IPS-18c (cell line): Measurements from ENCODE around the gene CLEC4A.
"Not testable (repeated sequence)": the region's sequence is repeated elsewhere in the genome, so short reads cannot be mapped to it uniquely, and the experiment has no call there.

Source experiments
- H3K4me3 ChIP-seq: 2 replicates; pipeline ENCODE4 v1.7.0; 2013; ENCODE audit warnings: low read depth, mild to moderate bottlenecking, low read length, moderate library complexity; ENCODE audit not compliant: insufficient read depth
- H3K9me3 ChIP-seq: one replicate; pipeline ENCODE4 v1.6.1; 2013; ENCODE audit warnings: mild to moderate bottlenecking, low read length, moderate library complexity; ENCODE audit not compliant: control insufficient read depth, insufficient read depth

Gene CLEC4A

DNA sequence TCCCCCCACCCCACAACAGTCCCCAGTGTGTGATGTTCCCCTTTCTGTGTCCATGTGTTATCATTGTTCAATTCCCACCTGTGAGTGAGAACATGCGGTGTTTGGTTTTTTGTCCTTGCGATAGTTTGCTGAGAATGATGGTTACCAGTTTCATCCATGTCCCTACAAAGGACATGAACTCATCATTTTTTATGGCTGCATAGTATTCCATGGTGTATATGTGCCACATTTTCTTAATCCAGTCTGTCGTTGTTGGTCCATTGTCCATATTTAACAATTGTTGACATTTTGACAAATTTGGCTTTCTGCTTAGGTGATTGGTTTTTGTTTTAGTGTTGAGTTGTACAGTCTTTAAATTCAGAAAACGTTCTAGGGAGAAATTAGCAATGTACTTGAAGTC, 10.3 kb upstream of the CLEC4A start:
- not testable (repeated sequence) for H3K9me3 ChIP-seq, H3K4me3 ChIP-seq

DNA sequence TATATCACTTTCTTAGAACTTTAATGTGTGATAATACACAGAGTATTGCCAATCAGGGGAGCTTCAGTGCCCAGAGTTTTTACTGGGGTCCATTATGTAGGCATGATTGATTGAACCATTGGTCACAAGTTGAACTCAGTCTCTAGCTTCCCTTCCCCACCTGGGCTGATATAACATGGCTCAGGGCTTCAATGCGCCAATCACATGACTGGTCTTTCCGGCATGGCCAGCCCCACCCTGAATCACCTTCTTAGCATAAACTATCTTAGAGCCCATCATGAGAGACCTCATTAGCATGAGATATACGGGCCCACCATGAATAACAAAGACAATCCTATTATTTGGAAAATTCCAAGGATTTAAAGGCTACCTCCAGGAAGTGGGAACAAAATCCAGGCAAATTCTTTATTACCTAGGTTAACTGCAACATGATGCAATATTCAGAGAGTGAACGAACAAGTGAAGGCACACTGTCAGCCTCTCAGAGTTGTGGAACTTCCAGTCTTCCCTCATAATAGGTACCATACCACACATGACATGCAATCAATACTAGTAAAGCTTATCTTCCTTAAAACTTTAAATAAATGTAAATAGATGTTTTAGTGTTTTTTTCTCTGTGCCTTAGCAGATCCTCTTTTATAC, 3.2 kb upstream of the CLEC4A start:
- no peak overlapping the region for H3K4me3 ChIP-seq
- no peaks in the 10 kb centered on the region for H3K9me3 ChIP-seq

GRCh38 chr12:8127138-8127537, 3.7 kb downstream of the CLEC4A start:
- Histone ChIP-seq H3K4me3 (no peak overlapping the region), H3K9me3 (peaks cover 3% of the 10 kb centered on the region)

- H3K4me3 ChIP-seq, H3K9me3 ChIP-seq: not testable (repeated sequence)
Measured at GRCh38 chr12:8133636-8134397, 10.4 kb downstream of the CLEC4A start.

DNA sequence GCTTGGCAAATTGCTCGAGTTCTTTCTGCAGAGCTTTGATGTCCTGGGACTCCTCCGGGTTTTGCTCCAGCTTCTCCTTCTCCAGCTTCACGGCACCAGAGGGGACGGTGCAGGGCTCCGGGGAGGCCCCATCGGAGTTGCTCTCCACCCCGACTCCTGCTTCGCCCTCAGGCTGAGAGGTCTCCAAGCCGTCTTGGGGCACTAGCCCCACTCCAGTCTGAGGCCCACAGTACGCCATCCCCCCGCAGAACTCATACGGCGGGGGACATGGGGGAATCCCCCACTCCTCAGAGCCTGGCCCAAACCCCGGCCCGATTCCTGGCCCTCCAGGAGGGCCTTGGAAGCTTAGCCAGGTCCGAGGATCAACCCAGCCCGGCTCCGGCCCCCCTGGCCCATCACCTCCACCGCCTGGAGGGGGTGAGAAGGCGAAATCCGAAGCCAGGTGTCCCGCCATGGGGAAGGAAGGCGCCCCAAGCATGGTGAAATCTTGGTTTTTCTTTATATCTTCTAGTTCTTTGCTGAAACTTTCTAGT, 11.0 kb downstream of the CLEC4A start:
- H3K4me3 ChIP-seq, H3K9me3 ChIP-seq: not testable (repeated sequence)

GRCh38 chr12:8141647-8142046, 18.2 kb downstream of the CLEC4A start:
- H3K4me3 ChIP-seq, H3K9me3 ChIP-seq: not testable (repeated sequence)

DNA sequence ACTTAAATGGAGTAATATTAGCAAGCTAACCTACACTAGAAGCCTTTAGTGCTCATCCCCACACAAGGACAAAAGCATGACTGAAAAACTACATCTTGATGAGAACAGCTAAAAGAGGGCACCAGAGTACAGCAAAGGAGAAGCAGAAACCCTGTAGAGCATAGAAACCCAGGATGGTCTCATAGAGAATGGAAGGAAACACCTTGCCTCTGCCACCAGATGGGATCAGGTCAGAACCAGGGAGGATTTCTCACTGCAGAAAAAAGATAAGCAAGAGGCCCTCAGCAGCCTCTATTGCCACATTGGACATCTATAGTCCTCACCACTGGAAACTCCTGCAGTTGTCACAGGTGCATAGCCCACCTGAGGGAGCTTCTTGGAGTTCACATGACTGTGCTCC, 19.8 kb downstream of the CLEC4A start:
- Histone ChIP-seq H3K9me3 (no peaks in the 10 kb centered on the region), H3K4me3 (no peak overlapping the region)

DNA sequence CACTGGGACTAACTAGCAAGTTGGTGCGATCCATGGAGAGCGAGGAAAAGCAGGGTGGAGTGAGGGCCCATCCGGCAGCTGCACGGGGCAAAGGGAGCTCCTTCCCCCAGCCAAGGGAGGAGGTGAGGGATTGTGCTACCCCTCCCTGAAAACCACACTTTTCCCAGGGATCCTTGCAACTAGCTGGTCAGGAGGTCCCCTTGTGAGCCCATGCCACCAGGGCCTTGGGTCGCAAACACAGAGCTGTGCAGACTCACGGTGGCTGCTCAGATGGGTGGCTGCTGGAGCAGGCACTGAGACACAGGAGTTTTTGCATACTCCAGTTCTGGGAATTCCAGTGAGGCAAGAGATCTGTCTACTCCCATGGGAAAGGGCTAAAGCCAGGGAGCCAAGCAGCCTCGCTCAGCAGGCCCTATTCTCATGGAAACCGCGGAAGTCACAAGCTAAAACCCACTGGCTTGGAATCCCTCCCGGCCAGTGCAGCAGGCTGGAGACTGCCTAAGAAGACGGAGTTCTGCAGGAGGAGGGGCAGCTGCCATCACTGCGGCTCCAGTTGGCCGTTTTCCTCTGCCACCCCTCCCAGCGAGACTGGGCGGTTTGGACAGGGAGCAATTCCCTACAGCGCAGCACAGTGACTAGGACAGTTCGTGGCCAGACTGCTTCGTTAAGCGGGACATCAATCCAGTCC, 22.5 kb downstream of the CLEC4A start:
- H3K4me3 ChIP-seq = no peak overlapping the region; the same call in 1 of the 2 replicates
- H3K9me3 ChIP-seq = no peaks in the 10 kb centered on the region

DNA sequence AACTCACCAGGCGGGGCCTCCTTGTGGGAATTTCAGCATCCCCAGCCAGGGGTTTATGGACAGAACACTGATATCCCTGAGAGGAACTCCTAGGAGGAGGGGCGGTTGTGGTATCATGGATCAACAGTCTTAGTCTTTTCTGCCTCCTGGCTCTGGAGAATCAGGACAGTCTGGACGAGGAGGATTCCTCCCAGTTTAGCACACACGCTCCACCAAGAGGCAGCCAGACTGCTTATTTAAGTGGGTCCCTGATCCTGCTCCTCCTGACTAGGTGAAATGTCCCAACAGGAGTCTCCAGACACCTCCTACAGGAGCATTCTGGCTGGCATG, 23.0 kb downstream of the CLEC4A start:
- Histone ChIP-seq H3K9me3 (no peaks in the 10 kb centered on the region), H3K4me3 (no peak overlapping the region; the same call in 1 of the 2 replicates)

GRCh38 chr12:8154526-8154925, 31.1 kb downstream of the CLEC4A start:
- Histone ChIP-seq H3K9me3 (no peaks in the 10 kb centered on the region), H3K4me3 (no peak overlapping the region)

- Histone ChIP-seq H3K4me3 (no peak overlapping the region), H3K9me3 (no peaks in the 10 kb centered on the region)
Measured at GRCh38 chr12:8156416-8156815, 33.0 kb downstream of the CLEC4A start.

GRCh38 chr12:8156845-8157244, 33.4 kb downstream of the CLEC4A start, which contains the start of gene ZNF705A:
TSS of gene ZNF705A (plus strand) at chr12:8157015. CDS start at chr12:8172626, 15,611 bp downstream.
- H3K4me3 ChIP-seq = no peak within 1 kb of the TSS
- no peaks in the 10 kb centered on the region for H3K9me3 ChIP-seq

DNA sequence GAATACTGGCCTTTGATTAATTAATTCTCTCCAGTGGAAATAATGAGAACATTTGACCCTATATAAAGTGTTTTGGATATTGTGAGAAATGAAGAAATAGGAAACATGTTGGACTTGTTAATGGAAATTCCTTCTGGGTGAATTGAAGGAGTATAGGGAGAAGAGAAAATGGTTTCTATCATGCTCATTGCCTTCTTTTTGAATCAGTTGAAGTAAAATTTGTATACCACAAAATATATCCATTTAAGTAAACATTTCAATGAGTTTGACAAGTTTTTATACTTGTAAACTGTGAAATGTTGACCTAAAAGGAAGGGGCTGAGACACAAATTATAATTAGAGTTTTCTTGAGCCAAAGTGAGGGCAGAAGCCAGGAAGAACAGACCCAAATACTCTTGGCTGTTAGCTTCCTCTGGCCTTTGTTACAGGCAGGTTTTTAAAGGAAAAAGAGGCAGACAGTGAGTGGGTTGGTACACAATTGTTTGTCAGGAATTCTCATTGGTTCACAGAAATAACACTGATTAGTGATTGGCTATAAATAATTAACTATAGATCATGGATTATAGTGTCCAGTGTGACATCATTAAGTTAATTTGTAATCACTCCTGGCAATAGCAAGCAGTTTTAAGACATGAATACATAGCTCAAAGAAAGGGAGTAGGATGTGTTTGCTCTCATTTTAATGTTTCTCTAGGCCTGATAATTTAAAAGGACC, 34.2 kb downstream of the CLEC4A start:
- Histone ChIP-seq H3K4me3 (no peak overlapping the region), H3K9me3 (no peaks in the 10 kb centered on the region)

GRCh38 chr12:8172911-8173310, 49.5 kb downstream of the CLEC4A start:
- not testable (repeated sequence) for H3K4me3 ChIP-seq, H3K9me3 ChIP-seq

- H3K4me3 ChIP-seq = peak overlapping the region; percentile 43; the same call in 1 of the 2 replicates
- not testable (repeated sequence) for H3K9me3 ChIP-seq
Measured at GRCh38 chr12:8179989-8180585, 56.7 kb downstream of the CLEC4A start.

DNA sequence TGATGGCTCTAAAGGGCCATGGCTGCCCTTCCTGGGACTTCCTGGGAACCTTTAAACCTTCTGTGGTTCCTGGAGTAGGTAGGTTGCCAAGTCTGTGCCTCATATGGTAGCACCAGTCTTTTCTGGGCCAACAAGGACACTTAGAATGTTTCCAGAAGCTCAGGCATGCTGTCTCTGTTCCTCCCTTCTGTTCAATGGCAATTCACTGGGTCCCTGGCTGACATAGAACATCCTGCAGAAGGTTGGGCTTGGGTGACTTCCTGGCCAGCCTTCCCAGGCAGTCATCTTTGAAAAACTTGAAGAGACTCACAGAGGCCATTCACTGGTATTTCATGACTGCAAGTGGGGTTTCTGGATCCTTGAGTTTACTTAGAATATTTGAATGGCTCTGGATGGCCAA, 57.9 kb downstream of the CLEC4A start:
- not testable (repeated sequence) for H3K4me3 ChIP-seq, H3K9me3 ChIP-seq

- not testable (repeated sequence) for H3K9me3 ChIP-seq, H3K4me3 ChIP-seq
Measured at GRCh38 chr12:8182923-8183322, 59.5 kb downstream of the CLEC4A start.
